H1 (cell line): ENCODE measurements around the gene ARNT2.

Source experiments
- CTCF ChIP-seq, 3 experiments: IDR thresholded peaks; 1 replicate in 2 of 3; 2 replicates in 1 of 3; pipeline versions ENCODE4 v1.5.1 to v1.6.1; 2011; ENCODE audit warnings: low read length in 3 of 3, mild to moderate bottlenecking in 3 of 3, inconsistent platforms in 2 of 3, low read depth in 1 of 3, moderate library complexity in 1 of 3; ENCODE audit not compliant: insufficient read depth in 1 of 3; ENCODE audit errors: control extremely low read depth in 1 of 3
- POLR2A ChIP-seq, 2 experiments: IDR thresholded peaks; 1 replicate in 1 of 2; 2 replicates in 1 of 2; pipeline ENCODE4 v1.6.1; 2011; ENCODE audit warnings: low read depth in 2 of 2, low read length in 2 of 2, mild to moderate bottlenecking in 2 of 2; ENCODE audit errors: control extremely low read depth in 1 of 2
- POLR2AphosphoS5 ChIP-seq: IDR thresholded peaks from 2 replicates; pipeline ENCODE4 v1.6.1; 2011; ENCODE audit warnings: low read depth, low read length
- RNF2 ChIP-seq: fragments of 200-900, 300-1000 bp; sonication (generic); IDR thresholded peaks from 2 replicates; pipeline ENCODE4 v1.7.1; 2016; ENCODE audit warnings: borderline replicate concordance, low read depth, mild to moderate bottlenecking, antibody characterized with exemption, low read length; ENCODE audit not compliant: poor library complexity, severe bottlenecking; ENCODE audit errors: missing control alignments

DNA sequence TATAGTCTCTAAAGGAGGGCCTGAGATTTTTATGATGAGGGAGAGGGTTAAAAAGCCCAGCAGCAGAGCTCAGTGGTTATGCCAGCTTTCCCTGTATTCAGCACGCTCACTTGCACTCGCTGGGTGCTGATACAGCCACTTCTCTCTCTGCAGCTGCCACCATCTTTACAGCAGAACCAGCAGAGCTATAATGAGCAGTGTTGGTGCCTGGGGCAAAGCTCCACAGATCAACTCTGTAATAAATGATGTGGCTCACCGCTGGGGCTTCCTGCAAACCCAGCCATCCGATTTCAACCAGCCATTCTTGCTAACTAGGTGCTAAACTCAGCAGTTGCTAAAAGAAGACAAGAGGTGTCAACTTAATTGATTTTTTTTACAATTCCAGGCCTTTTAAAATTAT is 48.0 kb downstream of the ARNT2 start:
- TF ChIP-seq POLR2A (IDR thresholded peaks at IDR 0.05; ENCODE audit: control extremely low read depth in 1 of 2, low read depth in 2 of 2, low read length in 2 of 2): no peak
- no peak for TF ChIP-seq POLR2AphosphoS5
- no peak for TF ChIP-seq RNF2
- no peak for TF ChIP-seq CTCF (IDR thresholded peaks at IDR 0.05; ENCODE audit: control extremely low read depth in 1 of 3, insufficient read depth in 1 of 3, low read depth in 1 of 3, low read length in 3 of 3)
